Measurements from ENCODE around the gene OTOG.

The OTOG gene

DNA sequence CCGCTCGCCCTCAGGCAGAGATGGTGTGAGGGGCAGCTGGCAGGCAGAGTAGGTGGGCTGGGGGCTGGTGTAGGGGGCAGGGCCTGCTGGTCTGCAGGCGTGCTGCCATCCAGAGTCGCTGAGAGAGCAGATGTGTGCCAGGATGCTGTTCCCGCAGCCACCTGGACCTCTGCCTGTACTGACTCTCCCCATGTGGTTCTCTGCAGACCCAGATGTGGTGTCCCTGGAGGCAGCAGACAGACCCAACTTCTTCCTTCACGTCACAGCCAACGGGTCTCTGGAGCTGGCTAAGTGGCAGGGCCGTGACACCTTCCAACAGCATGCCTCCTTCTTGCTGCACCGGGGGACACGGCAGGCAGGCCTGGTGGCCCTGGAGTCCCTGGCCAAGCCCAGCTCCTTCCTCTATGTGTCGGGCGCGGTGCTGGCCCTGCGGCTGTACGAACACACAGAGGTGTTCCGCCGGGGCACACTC is 58.6 kb downstream of the OTOG start:
- ChIA-PET POLR2A (no interaction called here), CTCF (no interaction called here)
- TF ChIP-seq FOXM1 (IDR thresholded peaks at IDR 0.05; ENCODE audit: borderline replicate concordance), result no peak
- no peak for TF ChIP-seq HDGF (IDR thresholded peaks at IDR 0.05; ENCODE audit: borderline replicate concordance)
- TF ChIP-seq, protein P1, sequence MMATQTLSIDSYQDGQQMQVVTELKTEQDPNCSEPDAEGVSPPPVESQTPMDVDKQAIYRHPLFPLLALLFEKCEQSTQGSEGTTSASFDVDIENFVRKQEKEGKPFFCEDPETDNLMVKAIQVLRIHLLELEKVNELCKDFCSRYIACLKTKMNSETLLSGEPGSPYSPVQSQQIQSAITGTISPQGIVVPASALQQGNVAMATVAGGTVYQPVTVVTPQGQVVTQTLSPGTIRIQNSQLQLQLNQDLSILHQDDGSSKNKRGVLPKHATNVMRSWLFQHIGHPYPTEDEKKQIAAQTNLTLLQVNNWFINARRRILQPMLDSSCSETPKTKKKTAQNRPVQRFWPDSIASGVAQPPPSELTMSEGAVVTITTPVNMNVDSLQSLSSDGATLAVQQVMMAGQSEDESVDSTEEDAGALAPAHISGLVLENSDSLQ (IDR thresholded peaks at IDR 0.05), result no peak
- TF ChIP-seq SP1 (IDR thresholded peaks at IDR 0.05), result no peak
- no peak for TF ChIP-seq ARNT (IDR thresholded peaks at IDR 0.05)
- TF ChIP-seq TARDBP (IDR thresholded peaks at IDR 0.05), result no peak
- no peak for TF ChIP-seq BHLHE40 (IDR thresholded peaks at IDR 0.05; ENCODE audit: borderline replicate concordance)
- no peak for DNase-seq (ENCODE audit: extremely low spot score)

DNA sequence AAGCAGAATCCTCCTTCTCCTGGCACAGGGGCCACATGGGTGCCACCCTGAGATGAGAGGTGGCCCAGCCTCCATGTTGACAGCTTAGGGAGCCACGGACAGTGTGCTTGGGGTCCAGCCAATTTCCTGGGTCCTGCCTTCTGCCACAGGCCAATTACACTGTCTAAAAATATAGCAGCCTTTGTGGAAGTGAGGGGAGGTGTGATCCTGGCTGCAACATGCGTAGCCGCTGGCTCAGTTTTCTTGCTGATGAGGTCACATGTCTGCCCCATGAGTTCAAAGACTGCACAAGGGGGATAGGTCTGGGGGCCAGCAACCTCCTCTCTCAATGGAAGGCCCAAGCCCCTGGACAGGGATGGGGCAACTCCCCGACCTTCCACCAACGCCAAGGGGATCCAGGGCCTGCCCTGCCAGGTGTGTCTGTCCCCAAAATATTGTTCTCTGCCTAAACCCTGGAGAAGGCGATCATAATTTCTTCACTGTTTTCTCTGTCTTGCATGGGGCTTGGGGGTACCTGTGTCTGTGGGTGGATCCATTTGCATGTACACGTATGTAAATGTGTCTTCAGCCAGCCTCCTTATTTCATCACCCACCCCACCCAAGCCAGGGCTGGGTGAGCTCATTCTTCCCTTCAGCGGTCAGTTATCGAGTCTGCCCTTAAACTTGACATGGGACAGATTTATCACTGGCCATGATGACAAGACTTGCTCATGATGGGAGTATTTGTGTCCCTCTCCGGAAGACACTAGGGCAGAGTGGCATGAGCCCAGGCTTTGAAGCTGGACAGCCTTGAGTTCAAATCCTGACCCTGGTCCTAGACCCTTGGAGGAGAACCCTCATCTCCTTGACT is 59.4 kb downstream of the OTOG start:
- POLR2A ChIA-PET, result no interaction called here
- CTCF ChIA-PET, result interaction anchor here (1.4 kb wide), 1 partner anchor 124 kb away, joined by 3 read pairs; no protein-coding TSS in a partner anchor

DNA sequence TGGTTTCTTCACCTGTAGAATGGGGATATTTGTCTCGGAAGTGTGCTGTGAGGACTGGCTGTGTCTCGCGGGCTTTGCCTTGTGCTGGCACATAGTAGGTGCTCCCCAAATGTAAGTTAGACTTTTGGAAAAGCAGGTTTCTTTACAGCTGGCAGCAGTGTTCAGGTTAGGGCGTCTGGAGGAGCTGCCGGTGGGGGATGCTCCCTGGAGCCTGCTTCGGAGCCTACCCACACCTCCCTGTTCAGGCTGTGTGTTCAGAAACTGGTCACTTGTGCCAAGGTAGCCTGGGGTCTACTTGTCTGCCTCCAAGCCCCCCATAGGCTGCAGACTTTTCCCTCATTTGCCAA is 60.0 kb downstream of the OTOG start:
- CTCF ChIA-PET, result interaction anchor here (1.4 kb wide), 1 partner anchor 124 kb away, joined by 3 read pairs; no protein-coding TSS in a partner anchor
- POLR2A ChIA-PET, result no interaction called here
- no peak for DNase-seq (ENCODE audit: extremely low spot score)
- TF ChIP-seq SP1 (IDR thresholded peaks at IDR 0.05), result no peak
- TF ChIP-seq BHLHE40 (IDR thresholded peaks at IDR 0.05; ENCODE audit: borderline replicate concordance), result no peak
- TF ChIP-seq FOXK2 (IDR thresholded peaks at IDR 0.05), result no peak
- TF ChIP-seq L3MBTL2 (conservative IDR thresholded peaks at IDR 0.05), result no peak
- TF ChIP-seq FOXM1 (IDR thresholded peaks at IDR 0.05; ENCODE audit: borderline replicate concordance), result no peak
- TF ChIP-seq SUZ12 (IDR thresholded peaks at IDR 0.05), result no peak
- no peak for TF ChIP-seq ZNF384 (IDR thresholded peaks at IDR 0.05)
- TF ChIP-seq FOXA1 (IDR thresholded peaks at IDR 0.05), result no peak
- no peak for TF ChIP-seq TARDBP (IDR thresholded peaks at IDR 0.05)
- TF ChIP-seq, protein P1 (IDR thresholded peaks at IDR 0.05), result no peak

More for the DNA sequence above, 59.4 kb downstream of the OTOG start:
- no peak for DNase-seq (ENCODE audit: extremely low spot score)
- TF ChIP-seq TARDBP (IDR thresholded peaks at IDR 0.05) (no peak), ZNF384 (IDR thresholded peaks at IDR 0.05) (no peak), CTBP1 (IDR thresholded peaks at IDR 0.05; ENCODE audit: borderline replicate concordance) (no peak), SP1 (IDR thresholded peaks at IDR 0.05) (no peak), ARNT (IDR thresholded peaks at IDR 0.05) (no peak), NFRKB (IDR thresholded peaks at IDR 0.05) (no peak), LEF1 (IDR thresholded peaks at IDR 0.05; ENCODE audit: borderline replicate concordance) (no peak), FOXA1 (IDR thresholded peaks at IDR 0.05) (no peak), BHLHE40 (IDR thresholded peaks at IDR 0.05; ENCODE audit: borderline replicate concordance) (no peak), ELF4 (IDR thresholded peaks at IDR 0.05) (no peak), FOXM1 (IDR thresholded peaks at IDR 0.05; ENCODE audit: borderline replicate concordance) (no peak), SUZ12 (IDR thresholded peaks at IDR 0.05) (no peak), HDGF (IDR thresholded peaks at IDR 0.05; ENCODE audit: borderline replicate concordance) (no peak), L3MBTL2 (conservative IDR thresholded peaks at IDR 0.05) (no peak), FOXK2 (IDR thresholded peaks at IDR 0.05) (no peak)
- TF ChIP-seq, protein P1 (IDR thresholded peaks at IDR 0.05), result no peak

DNA sequence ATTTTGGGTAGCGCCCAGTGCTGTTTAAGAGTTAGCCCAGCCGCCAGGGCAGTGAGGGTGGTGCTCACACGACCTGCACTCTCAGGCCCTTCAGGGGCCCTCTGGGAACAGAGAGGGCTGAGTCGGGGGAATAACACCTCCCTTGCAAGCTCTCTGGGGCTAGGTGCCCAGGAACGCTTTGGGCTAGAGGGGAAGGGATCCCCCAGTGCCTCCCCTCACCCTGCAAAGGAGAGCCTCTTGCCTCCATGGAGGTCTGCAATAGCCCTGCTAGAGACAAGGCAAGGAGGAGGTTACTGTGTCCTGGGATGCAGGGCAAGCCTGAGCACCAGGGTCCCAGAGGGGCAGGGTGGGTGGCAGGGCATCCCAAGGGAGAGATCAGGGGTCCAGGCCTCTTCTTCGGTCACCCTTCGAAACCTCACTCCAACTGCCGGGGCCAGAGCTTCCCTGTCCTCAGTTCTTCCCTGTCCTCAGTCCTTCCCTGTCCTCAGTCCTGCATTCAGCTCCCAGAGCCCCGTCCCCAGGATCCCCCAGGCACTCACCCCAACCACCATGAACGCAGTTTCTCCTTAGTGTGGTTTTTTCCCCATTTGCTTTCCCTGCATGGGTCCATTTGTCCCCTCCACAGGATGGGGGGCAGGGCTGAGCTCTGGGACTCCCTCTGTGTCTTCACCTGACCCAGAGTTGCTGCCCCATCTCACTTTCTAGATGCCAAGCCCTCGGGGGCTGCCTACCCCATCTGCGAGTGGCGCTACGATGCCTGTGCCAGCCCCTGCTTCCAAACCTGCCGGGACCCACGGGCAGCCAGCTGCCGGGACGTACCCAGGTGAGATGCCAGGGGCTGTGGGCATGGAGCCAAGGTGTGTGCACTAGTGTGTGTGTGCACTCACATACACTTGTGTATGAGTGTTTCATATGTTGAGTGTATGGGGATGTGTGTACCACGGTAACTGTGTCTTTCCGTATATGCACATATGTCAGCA is 60.8 kb downstream of the OTOG start:
- TF ChIP-seq, protein P1 (IDR thresholded peaks at IDR 0.05), result no peak
- TF ChIP-seq FOXK2 (IDR thresholded peaks at IDR 0.05) (no peak), HDGF (IDR thresholded peaks at IDR 0.05; ENCODE audit: borderline replicate concordance) (no peak), ARNT (IDR thresholded peaks at IDR 0.05) (no peak)
- CTCF ChIA-PET, result interaction anchor here (1.4 kb wide), 1 partner anchor 123 kb away, joined by 3 read pairs; no protein-coding TSS in a partner anchor
- POLR2A ChIA-PET, result no interaction called here
- DNase-seq (ENCODE audit: extremely low spot score), result no peak

DNA sequence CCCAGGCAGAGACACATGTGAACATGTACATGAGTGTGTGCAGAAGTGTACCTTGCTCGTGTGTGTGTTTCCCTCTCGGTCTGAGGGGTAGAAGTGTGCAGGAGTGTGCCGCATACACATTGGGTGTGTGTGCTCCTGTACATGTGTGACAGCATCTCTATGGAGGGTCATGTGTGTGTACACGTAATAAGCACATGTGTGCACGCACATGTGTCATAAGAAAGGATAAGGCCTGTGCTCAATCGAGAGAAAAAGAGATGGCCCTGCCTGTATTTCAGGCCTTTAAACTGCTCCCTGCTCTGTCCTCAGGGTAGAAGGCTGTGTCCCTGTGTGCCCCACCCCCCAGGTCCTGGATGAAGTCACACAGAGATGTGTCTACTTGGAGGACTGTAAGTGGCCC is 61.8 kb downstream of the OTOG start:
- TF ChIP-seq FOXK2 (IDR thresholded peaks at IDR 0.05) (no peak), TARDBP (IDR thresholded peaks at IDR 0.05) (no peak), LEF1 (IDR thresholded peaks at IDR 0.05; ENCODE audit: borderline replicate concordance) (no peak), CTBP1 (IDR thresholded peaks at IDR 0.05; ENCODE audit: borderline replicate concordance) (no peak), NFRKB (IDR thresholded peaks at IDR 0.05) (no peak), SP1 (IDR thresholded peaks at IDR 0.05) (no peak), SUZ12 (IDR thresholded peaks at IDR 0.05) (no peak), ARNT (IDR thresholded peaks at IDR 0.05) (no peak), ELF4 (IDR thresholded peaks at IDR 0.05) (no peak), FOXM1 (IDR thresholded peaks at IDR 0.05; ENCODE audit: borderline replicate concordance) (no peak), L3MBTL2 (conservative IDR thresholded peaks at IDR 0.05) (no peak), BHLHE40 (IDR thresholded peaks at IDR 0.05; ENCODE audit: borderline replicate concordance) (no peak), HDGF (IDR thresholded peaks at IDR 0.05; ENCODE audit: borderline replicate concordance) (no peak), FOXA1 (IDR thresholded peaks at IDR 0.05) (no peak), ZNF384 (IDR thresholded peaks at IDR 0.05) (no peak)
- TF ChIP-seq, protein P1 (IDR thresholded peaks at IDR 0.05), result no peak
- CTCF ChIA-PET, result no interaction called here
- no peak for DNase-seq (ENCODE audit: extremely low spot score)
- POLR2A ChIA-PET, result no interaction called here

Measured in HEK293T (cell line).